ENCODE data around the gene GPR142.

GPR142 gene

DNA sequence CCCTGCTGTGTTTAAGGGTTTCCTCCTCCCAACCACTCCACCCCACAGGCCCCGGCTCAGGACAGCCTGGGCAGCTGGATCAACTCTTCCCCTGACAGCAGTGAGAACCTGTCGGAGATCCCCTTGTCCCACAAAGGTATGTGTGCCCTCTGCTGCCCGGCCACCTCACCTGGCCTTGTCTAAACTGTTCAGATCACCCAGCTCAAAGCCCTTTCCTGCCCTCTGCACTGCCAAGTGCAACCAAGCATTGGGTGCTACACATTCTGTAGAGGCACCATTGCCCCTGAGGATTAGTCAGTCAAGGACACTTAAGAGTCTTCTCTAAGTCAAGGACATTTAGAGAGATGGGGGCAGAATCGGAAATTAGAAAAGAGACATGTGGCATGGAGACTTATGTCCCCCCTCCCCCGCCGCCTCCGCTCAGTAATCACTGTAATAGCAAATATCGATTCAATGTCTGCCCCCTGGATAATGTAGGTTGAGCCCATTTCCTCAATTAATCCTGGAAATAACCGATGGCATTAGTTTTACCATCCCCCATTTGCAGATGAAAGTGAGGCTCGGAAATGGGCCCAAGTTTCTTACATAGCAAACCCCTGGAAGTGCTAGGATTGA is 13.8 kb upstream of the GPR142 start:
- no peak overlapping the region for H3K4me3 ChIP-seq (ENCODE audit: low read depth, low read length)
- ChIA-PET POLR2A (no interaction called here), CTCF (interaction anchor here (0.6 to 3.6 kb wide), 5 partner anchors 9 to 104 kb away, joined by 4 to 31 read pairs (median 6); partner anchors contain the start of genes BTBD17 and GPR142)
- TF ChIP-seq KLF16 (tag by site-specific recombination; IDR thresholded peaks at IDR 0.05) (no peak), ZBTB26 (tag by site-specific recombination; optimal IDR thresholded peaks at IDR 0.05) (peak; percentile 0)
- no peaks in the 10 kb centered on the region for H3K9me3 ChIP-seq (ENCODE audit: control insufficient read depth, insufficient read depth, low read depth, low read length)
- no peaks in the 10 kb centered on the region for H3K4me1 ChIP-seq (ENCODE audit: control insufficient read depth, insufficient read depth, low read length)
- no peaks in the 10 kb centered on the region for H3K36me3 ChIP-seq (ENCODE audit: control insufficient read depth in 2 of 2, insufficient read depth in 1 of 2, low read length in 2 of 2)
- no peak overlapping the region for H3K27ac ChIP-seq (ENCODE audit: extremely low read depth, low read depth, low read length)

GRCh38 chr17:74354123-74354522 is 13.2 kb upstream of the GPR142 start:
- Histone ChIP-seq H3K4me1 (ENCODE audit: control insufficient read depth, insufficient read depth, low read length) (no peaks in the 10 kb centered on the region), H3K4me3 (ENCODE audit: low read depth, low read length) (no peak overlapping the region), H3K36me3 (ENCODE audit: control insufficient read depth in 2 of 2, insufficient read depth in 1 of 2, low read length in 2 of 2) (no peaks in the 10 kb centered on the region), H3K9me3 (ENCODE audit: control insufficient read depth, insufficient read depth, low read depth, low read length) (no peaks in the 10 kb centered on the region), H3K27ac (ENCODE audit: extremely low read depth, low read depth, low read length) (no peak overlapping the region)
- ChIA-PET POLR2A (no interaction called here), CTCF (interaction anchor here (0.8 to 3.6 kb wide), 2 partner anchors 8 to 50 kb away, joined by 3 to 20 read pairs; partner anchors contain the start of gene BTBD17)
- TF ChIP-seq ZNF24 (tag by site-specific recombination; IDR thresholded peaks at IDR 0.05) (no peak), FEZF1 (tag by site-specific recombination; IDR thresholded peaks at IDR 0.05) (no peak), HOXA7 (CRISPR knock-in tag; IDR thresholded peaks at IDR 0.05; ENCODE audit: borderline replicate concordance) (no peak), ZNF354C (tag by site-specific recombination; IDR thresholded peaks at IDR 0.05; ENCODE audit: borderline replicate concordance, low read depth) (no peak), ZIC2 (tag by site-specific recombination; IDR thresholded peaks at IDR 0.05) (no peak), GLI4 (tag by site-specific recombination; IDR thresholded peaks at IDR 0.05) (no peak), CTCF (tag by site-specific recombination; IDR thresholded peaks at IDR 0.05) (peak; percentile 76; the same call in 1 of the 2 replicates), ZNF140 (tag by site-specific recombination; IDR thresholded peaks at IDR 0.05) (no peak), ZBTB26 (tag by site-specific recombination; optimal IDR thresholded peaks at IDR 0.05) (peak; percentile 13), ZNF654 (tag by site-specific recombination; IDR thresholded peaks at IDR 0.05; ENCODE audit: low read depth) (no peak), WT1 (tag by site-specific recombination; IDR thresholded peaks at IDR 0.05) (no peak), ZEB2 (tag by site-specific recombination; IDR thresholded peaks at IDR 0.05) (no peak), ZNF777 (tag by site-specific recombination; IDR thresholded peaks at IDR 0.05; ENCODE audit: borderline replicate concordance) (no peak), ZNF266 (tag by site-specific recombination; IDR thresholded peaks at IDR 0.05; ENCODE audit: low read depth) (no peak)
- TF ChIP-seq, protein P1, sequence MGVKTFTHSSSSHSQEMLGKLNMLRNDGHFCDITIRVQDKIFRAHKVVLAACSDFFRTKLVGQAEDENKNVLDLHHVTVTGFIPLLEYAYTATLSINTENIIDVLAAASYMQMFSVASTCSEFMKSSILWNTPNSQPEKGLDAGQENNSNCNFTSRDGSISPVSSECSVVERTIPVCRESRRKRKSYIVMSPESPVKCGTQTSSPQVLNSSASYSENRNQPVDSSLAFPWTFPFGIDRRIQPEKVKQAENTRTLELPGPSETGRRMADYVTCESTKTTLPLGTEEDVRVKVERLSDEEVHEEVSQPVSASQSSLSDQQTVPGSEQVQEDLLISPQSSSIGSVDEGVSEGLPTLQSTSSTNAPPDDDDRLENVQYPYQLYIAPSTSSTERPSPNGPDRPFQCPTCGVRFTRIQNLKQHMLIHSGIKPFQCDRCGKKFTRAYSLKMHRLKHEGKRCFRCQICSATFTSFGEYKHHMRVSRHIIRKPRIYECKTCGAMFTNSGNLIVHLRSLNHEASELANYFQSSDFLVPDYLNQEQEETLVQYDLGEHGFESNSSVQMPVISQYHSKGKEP (tag by site-specific recombination; IDR thresholded peaks at IDR 0.05) = no peak
- TF ChIP-seq, protein P2, sequence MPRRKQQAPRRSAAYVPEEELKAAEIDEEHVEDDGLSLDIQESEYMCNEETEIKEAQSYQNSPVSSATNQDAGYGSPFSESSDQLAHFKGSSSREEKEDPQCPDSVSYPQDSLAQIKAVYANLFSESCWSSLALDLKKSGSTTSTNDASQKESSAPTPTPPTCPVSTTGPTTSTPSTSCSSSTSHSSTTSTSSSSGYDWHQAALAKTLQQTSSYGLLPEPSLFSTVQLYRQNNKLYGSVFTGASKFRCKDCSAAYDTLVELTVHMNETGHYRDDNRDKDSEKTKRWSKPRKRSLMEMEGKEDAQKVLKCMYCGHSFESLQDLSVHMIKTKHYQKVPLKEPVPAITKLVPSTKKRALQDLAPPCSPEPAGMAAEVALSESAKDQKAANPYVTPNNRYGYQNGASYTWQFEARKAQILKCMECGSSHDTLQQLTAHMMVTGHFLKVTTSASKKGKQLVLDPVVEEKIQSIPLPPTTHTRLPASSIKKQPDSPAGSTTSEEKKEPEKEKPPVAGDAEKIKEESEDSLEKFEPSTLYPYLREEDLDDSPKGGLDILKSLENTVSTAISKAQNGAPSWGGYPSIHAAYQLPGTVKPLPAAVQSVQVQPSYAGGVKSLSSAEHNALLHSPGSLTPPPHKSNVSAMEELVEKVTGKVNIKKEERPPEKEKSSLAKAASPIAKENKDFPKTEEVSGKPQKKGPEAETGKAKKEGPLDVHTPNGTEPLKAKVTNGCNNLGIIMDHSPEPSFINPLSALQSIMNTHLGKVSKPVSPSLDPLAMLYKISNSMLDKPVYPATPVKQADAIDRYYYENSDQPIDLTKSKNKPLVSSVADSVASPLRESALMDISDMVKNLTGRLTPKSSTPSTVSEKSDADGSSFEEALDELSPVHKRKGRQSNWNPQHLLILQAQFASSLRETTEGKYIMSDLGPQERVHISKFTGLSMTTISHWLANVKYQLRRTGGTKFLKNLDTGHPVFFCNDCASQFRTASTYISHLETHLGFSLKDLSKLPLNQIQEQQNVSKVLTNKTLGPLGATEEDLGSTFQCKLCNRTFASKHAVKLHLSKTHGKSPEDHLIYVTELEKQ (tag by site-specific recombination; IDR thresholded peaks at IDR 0.05; ENCODE audit: borderline replicate concordance) = no peak
